ENCODE results near the gene PDP2. TPM values are rescaled to one million over a fixed set of nuclear protein-coding genes. Genes with fewer than 3 reads are reported as not detected.

The PDP2 gene
- total RNA-seq, 1 donor: 4.0 TPM

DNA sequence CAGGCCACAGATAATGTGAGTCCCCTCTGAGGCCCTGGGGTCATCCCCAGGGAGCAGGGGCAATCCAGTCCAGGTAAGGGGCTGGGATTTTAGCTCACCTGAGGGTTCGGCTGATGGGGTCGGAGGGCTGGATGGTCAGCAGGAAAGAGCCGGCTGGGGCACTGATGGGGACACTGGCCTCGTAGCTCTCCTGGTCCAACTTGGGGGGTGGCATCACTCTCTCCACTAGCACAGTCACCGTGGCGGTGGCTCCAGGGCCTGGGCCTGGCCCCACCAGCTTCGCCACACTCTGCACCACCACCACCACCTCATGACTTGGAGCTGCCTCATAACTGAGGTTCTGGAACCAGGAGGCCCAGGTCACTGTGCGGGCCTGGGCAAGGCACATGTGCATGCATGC lies 31.5 kb downstream of the PDP2 start:
- H3K27me3 ChIP-seq (ENCODE audit: insufficient read depth, low read length): no peaks in the 10 kb centered on the region
- no peaks in the 10 kb centered on the region for H3K9me3 ChIP-seq (ENCODE audit: low read depth, low read length)
- no peaks in the 10 kb centered on the region for H3K4me1 ChIP-seq (ENCODE audit: insufficient read depth, low read length)
- H3K4me3 ChIP-seq (ENCODE audit: low read length): no peak overlapping the region

DNA sequence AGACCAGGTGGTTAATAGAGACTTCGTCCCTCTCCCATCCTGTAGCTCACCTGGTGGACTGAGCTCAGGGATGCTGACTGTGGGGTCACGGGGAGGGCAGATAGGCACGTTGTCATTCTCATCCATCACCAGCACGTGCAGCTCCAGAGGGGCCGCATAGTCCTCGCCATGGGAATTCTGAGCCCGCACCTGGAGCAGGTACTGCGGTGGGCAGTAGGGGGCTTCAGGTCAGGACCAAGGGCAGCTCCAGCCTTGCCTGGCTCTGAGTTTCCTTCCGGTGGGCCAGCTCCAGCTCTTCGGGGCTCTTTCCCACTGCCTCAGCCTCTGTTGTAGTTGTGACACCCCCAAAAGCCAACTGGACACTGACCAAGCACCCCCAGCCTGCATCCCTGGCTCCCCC lies 32.8 kb downstream of the PDP2 start:
- Histone ChIP-seq H3K4me1 (ENCODE audit: insufficient read depth, low read length) (no peaks in the 10 kb centered on the region), H3K9me3 (ENCODE audit: low read depth, low read length) (no peaks in the 10 kb centered on the region), H3K4me3 (ENCODE audit: low read length) (no peak overlapping the region), H3K27me3 (ENCODE audit: insufficient read depth, low read length) (no peaks in the 10 kb centered on the region)

DNA sequence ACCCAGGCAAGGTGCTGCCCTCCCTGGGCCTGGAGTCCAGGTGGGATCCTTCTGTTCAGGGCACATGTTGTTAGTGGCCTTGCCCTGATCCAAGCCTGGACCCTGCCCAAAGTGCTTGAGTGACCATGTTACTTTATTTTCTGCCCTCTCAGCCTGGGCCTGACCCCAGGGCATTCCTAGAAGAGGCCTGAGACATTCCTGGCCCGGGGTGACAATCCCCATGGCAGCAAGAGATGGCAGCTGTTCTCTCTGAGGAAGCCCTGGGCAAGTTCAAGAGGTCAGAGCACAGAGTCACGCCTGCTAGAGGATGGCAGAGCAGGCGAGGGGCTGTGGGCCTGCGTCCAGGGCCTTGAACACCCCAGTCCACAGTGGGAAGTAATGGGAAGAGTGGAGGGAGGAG lies 33.4 kb downstream of the PDP2 start:
- Histone ChIP-seq H3K9me3 (ENCODE audit: low read depth, low read length) (no peaks in the 10 kb centered on the region), H3K4me1 (ENCODE audit: insufficient read depth, low read length) (no peaks in the 10 kb centered on the region), H3K4me3 (ENCODE audit: low read length) (no peak overlapping the region), H3K27me3 (ENCODE audit: insufficient read depth, low read length) (no peaks in the 10 kb centered on the region)

DNA sequence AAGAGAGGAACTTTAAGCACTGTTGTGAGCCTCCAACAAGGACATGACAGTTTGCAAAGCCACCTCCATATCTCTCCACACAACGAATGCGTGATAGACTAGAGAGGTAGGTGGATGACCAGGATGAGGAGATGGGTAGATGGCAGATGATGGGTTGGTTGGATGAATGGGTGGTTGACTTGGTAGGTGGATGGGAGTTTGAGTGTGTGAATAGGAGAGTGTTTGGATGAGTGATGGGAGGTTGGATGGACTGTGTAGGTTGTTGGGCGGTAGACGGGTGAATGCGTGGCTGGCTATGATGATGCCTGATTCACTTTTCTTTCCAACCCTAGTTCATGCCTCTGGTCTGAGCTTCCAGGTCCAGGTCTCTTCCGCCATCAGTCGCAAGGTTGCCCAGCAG lies 34.2 kb downstream of the PDP2 start:
- Histone ChIP-seq H3K27me3 (ENCODE audit: insufficient read depth, low read length) (no peaks in the 10 kb centered on the region), H3K4me3 (ENCODE audit: low read length) (no peak overlapping the region), H3K9me3 (ENCODE audit: low read depth, low read length) (no peaks in the 10 kb centered on the region), H3K4me1 (ENCODE audit: insufficient read depth, low read length) (no peaks in the 10 kb centered on the region)

DNA sequence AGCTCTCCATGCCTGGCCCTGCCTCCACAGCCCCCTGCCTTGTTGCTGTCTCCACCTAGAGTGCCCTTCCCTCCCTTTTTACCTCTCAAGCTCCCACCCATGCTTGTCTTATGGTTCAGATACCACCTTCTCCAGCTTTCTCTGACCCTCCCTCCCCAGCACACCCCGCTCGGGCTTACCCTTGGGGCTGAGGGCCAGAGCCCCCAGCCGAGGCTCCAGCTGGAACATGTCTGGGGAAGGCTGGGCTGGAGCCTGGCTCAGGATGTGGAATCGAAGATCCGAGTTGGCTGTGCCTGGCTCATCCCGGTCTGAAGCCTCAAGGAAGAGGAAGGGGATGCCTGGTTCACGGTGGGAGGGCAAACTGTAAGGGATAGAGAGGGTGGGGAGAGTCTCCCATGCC lies 34.7 kb downstream of the PDP2 start:
- H3K9me3 ChIP-seq (ENCODE audit: low read depth, low read length): no peaks in the 10 kb centered on the region
- H3K4me1 ChIP-seq (ENCODE audit: insufficient read depth, low read length): no peaks in the 10 kb centered on the region
- no peaks in the 10 kb centered on the region for H3K27me3 ChIP-seq (ENCODE audit: insufficient read depth, low read length)
- no peak overlapping the region for H3K4me3 ChIP-seq (ENCODE audit: low read length)

DNA sequence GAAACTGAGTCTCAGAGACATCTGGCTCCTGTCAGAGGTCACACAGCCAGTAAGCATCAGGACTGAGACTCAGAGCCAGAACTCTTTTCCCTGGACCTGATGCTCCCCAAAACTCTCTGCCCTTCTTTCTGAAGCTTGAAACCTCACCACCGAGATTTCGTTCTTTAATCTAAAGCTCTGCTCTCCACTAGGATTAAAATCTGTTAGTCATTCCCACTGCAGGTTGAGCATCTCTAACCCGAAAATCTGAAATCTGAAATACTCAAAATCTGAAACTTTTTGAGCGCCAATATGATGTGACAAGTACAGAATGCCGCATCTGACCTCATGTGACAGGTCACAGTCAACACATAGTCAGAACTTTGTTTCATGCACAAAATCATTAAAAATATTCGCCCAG lies 36.2 kb downstream of the PDP2 start:
- H3K9me3 ChIP-seq (ENCODE audit: low read depth, low read length): no peaks in the 10 kb centered on the region
- H3K27me3 ChIP-seq (ENCODE audit: insufficient read depth, low read length): no peaks in the 10 kb centered on the region
- no peaks in the 10 kb centered on the region for H3K4me1 ChIP-seq (ENCODE audit: insufficient read depth, low read length)
- H3K4me3 ChIP-seq (ENCODE audit: low read length): no peak overlapping the region

DNA sequence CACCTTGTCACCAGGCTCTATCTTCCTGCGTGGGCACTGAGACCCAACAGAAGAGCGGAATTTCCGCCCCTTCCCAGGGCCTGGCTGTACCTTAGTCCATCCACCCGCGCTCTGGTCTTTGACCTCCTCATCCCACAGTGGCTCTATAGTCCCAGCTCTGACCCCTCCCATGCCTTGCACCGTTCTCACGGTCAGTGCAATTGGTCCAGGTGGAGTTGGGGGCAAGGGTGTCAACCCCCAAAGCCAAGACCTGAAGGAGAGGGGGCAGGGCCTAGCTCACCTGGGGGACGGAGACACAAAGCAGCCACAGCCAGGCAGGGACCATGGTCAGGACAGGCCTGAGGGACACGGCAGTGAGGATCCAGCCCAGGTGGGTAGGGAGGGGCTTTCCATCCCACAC lies 37.4 kb downstream of the PDP2 start:
- Histone ChIP-seq H3K9me3 (ENCODE audit: low read depth, low read length) (no peaks in the 10 kb centered on the region), H3K27me3 (ENCODE audit: insufficient read depth, low read length) (no peaks in the 10 kb centered on the region), H3K4me3 (ENCODE audit: low read length) (no peak overlapping the region), H3K4me1 (ENCODE audit: insufficient read depth, low read length) (no peaks in the 10 kb centered on the region)

DNA sequence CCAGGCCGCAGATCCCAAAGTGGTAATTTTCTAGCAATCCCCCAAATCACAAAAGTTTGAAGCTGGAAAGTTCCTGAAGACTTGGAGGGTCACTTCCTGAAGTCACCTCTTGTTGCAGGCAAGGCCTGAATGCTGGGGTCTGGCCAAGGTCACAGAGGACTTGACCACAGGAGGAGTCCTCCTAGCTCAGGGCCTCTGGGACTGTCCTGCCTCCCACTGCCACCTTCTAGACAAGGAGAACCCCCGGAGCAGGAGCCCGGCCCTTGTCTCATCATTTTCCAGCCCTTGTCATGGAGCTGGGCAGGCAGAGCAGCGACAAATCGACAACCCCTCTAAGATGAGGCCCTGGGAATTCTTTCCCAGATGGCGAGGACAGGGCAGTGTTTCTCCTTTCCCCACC lies 38.0 kb downstream of the PDP2 start:
- Histone ChIP-seq H3K9me3 (ENCODE audit: low read depth, low read length) (no peaks in the 10 kb centered on the region), H3K4me1 (ENCODE audit: insufficient read depth, low read length) (no peaks in the 10 kb centered on the region), H3K27me3 (ENCODE audit: insufficient read depth, low read length) (no peaks in the 10 kb centered on the region), H3K4me3 (ENCODE audit: low read length) (no peak overlapping the region)

DNA sequence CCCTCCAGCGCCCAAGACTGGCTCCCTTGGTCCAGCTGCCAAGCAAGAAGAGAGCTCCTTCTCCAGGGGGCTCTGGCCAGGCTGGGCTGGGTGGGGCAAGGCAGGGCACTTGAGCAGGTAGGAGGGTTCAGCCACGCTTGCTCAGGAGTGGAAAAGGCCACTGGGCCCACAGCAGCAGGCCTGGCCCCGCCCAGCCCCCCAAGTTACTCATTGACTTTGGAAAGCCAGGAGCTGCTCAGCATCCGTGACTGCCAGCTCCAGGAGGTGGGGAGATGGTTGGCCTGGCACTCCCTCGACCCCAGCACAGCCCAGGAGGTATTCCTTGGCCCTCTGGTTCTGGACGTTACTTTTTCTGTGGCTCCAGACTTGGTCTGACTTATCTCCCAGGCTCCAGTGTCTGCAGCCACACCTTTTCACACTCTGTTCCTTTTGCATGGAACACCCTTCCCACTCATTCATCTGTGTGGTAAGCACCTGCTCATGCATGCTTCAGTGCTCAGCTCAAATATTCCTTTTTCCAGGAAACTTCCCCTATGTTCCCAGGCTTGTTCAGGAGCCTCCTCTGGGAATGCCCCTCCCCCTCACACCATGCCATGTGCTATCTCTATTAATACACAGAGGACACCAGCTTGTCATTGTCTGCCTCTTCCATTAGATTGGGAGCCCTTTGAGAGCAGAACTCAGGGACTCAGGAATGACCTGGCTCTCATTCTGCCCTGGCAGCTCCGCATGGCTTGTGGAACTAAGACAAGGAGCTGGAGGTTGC lies 38.7 kb downstream of the PDP2 start, which contains the start of gene CDH16:
Gene CDH16 (minus strand): TSS at position 83 of the 766 bp plus-strand sequence. CDS start 820 bp downstream, outside the sequence.
- H3K4me1 ChIP-seq (ENCODE audit: insufficient read depth, low read length): no peaks in the 10 kb centered on the region
- peaks cover 6% of the 10 kb centered on the region for H3K27me3 ChIP-seq (ENCODE audit: insufficient read depth, low read length)
- H3K9me3 ChIP-seq (ENCODE audit: low read depth, low read length): no peaks in the 10 kb centered on the region
- H3K4me3 ChIP-seq (ENCODE audit: low read length): no peak within 1 kb of the TSS

DNA sequence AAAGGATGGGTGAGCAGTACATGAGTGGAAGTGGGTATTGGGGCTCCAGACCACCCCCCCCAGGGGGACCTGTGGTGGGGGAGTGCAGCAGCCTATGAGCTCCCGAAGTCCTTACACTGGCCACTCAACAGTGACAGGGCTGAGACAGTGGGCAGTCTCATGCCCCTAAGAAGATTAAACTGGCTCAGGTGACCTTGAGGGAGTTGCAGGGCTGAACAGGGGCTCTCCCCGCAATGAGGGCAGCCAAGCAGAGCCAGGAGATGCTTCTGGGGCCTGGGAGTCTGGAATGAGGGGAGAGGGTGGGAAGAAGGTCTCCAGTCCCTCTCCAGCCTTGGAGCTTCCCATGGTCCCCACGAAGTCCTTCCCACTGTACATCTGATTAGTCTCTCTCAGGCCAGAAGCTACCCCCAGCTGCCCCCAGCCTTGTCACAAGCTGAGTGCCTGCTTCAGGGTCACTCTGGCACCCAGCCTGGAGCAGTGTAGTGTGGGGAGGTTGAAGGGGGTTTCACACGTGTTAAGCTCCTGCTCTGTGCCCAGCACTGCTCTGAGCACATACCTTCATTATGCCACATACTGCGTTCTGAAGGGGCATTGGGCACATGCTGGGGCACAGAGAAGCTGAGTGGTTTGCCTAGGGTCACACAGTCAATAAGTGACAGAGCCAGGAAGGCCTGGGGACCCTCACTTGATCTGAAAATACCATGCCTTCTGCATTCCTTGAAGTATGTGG lies 39.4 kb downstream of the PDP2 start:
- Histone ChIP-seq H3K4me1 (ENCODE audit: insufficient read depth, low read length) (peaks cover 2% of the 10 kb centered on the region), H3K4me3 (ENCODE audit: low read length) (no peak overlapping the region), H3K9me3 (ENCODE audit: low read depth, low read length) (no peaks in the 10 kb centered on the region), H3K27me3 (ENCODE audit: insufficient read depth, low read length) (peaks cover 14% of the 10 kb centered on the region)

DNA sequence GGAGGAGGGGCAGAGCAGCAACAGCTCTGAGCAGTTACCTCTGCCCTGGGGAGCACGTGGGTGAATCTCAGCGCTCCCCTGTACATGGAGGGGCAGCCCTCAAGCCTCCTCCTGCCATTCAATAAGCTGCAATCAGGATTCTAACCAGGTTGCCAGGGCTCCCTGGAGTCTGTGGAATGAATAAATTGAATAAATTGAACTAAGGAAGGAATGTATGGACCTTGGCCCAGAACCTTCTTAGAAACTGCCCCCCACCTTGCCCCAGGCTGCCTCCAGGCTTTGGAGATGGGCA lies 39.9 kb downstream of the PDP2 start:
- peaks cover 7% of the 10 kb centered on the region for H3K4me1 ChIP-seq (ENCODE audit: insufficient read depth, low read length)
- H3K27me3 ChIP-seq (ENCODE audit: insufficient read depth, low read length): peaks cover 16% of the 10 kb centered on the region
- no peak overlapping the region for H3K4me3 ChIP-seq (ENCODE audit: low read length)
- no peaks in the 10 kb centered on the region for H3K9me3 ChIP-seq (ENCODE audit: low read depth, low read length)

DNA sequence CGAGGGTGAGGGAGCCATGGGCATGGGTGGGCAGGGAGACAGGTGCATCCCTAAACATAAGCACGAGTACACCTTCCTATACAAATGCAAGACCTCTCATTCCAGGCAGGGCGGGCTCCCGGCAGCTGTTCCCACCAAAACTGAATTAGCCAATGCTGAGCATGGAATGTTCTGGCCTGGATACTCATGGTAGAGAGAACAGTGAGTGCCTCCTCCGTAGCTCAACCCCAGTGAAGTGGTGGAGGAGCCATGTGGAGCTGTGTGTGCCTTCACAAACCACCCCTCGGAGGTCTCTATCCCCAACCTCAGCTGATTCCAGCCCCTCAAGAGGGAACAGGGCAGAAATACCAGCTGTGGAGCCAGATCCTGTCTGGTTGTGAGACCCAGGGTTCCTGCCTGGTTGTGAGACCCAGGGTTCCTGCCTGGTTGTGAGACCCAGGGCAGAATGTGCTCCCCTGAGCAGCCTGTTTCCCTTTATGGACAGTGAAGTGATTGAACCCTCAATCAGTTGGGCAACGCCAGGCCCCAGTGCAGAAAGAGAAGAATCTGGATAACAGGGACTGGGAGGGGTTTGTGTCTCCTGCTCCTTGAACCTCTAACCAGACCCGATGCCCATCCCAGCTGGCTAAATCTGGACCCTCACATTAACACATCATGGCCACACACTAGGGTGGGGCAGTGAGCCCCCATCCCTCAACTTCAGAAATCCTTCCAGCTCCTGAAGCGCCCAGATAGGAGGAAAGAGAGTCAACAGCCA lies 40.8 kb downstream of the PDP2 start:
- Histone ChIP-seq H3K27me3 (ENCODE audit: insufficient read depth, low read length) (peaks cover 25% of the 10 kb centered on the region), H3K4me3 (ENCODE audit: low read length) (no peak overlapping the region), H3K9me3 (ENCODE audit: low read depth, low read length) (no peaks in the 10 kb centered on the region), H3K4me1 (ENCODE audit: insufficient read depth, low read length) (peaks cover 13% of the 10 kb centered on the region)

DNA sequence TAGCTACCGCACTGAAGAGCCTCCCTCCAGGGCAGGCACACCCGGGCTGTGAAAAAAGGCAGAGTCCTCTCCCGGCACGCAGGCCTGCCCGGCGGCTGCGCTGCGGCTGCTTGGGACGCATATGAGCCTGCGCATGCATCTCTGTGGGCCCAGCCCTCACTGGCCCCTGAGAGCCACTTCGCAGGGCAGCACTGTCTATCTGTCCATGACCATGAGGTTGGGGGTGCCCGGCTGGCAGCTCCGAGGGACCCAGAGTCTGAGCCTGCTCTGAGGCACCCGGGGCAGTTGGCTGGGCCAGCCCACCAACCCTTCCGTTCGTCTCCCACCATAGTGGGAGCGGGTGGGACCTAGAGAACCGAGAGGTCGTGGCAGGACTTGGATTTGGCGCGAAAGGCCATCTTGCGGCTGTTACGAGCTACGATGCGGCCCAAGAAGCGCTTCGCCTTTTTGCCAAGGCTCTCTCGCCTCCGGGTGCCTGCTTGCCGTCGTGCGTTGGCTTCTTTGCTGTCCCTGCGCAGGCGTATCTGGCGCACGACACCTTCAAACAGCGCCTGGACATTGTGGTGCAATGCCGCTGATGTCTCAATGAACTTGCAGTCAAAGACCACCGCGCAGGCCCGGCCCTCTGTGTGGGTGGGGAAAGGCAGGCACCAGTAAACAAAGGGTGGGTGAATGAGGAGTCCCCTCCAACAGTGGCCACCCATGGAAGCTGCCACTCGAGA lies 41.6 kb downstream of the PDP2 start:
- H3K4me3 ChIP-seq (ENCODE audit: low read length): no peak overlapping the region
- H3K27me3 ChIP-seq (ENCODE audit: insufficient read depth, low read length): peaks cover 29% of the 10 kb centered on the region
- H3K4me1 ChIP-seq (ENCODE audit: insufficient read depth, low read length): peaks cover 13% of the 10 kb centered on the region
- no peaks in the 10 kb centered on the region for H3K9me3 ChIP-seq (ENCODE audit: low read depth, low read length)

DNA sequence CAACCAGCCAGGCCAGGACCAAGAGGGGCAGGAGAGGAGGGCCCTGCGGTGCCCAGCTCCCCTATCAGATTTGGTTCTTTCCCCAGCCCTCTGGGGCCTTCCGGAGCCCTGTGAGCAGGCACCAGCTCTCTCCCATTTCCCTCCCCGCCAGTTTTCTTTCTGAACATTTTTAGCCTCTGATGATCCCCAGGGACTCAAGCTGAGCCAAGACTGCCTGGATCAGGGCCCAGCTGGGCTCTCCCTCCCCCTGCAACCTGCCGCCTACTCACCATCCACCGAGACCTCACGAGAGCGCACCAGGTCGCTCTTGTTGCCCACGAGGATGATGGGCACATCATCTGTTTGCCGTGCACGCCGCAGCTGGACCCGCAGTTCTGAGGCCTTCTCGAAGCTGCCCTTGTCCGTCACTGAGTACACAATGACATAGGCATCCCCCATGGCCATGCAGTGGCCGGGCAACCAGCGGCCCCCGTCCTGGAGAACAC lies 43.0 kb downstream of the PDP2 start:
- peaks cover 13% of the 10 kb centered on the region for H3K4me1 ChIP-seq (ENCODE audit: insufficient read depth, low read length)
- peaks cover 29% of the 10 kb centered on the region for H3K27me3 ChIP-seq (ENCODE audit: insufficient read depth, low read length)
- H3K9me3 ChIP-seq (ENCODE audit: low read depth, low read length): no peaks in the 10 kb centered on the region
- no peak overlapping the region for H3K4me3 ChIP-seq (ENCODE audit: low read length)

DNA sequence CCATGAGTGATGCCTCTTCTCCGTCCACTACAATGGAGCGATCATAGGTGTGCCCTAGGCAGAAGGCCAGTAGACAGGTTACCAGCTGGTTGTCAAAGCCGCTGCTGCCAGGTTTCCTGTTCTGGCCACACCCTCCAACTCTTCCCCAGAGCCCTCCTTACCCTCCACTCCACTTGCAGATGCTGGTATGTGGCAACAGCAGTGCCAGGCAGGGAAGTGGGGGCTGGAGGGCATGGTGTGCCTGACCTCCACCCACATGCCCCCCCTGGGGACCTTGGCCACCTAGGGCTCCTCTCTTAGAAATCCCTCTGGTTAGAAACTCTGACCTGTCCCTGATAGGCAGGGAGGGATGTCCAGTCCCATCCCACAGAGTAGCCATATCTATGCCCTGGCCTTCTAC lies 43.6 kb downstream of the PDP2 start:
- H3K4me1 ChIP-seq (ENCODE audit: insufficient read depth, low read length): peaks cover 13% of the 10 kb centered on the region
- no peak overlapping the region for H3K4me3 ChIP-seq (ENCODE audit: low read length)
- H3K27me3 ChIP-seq (ENCODE audit: insufficient read depth, low read length): peaks cover 29% of the 10 kb centered on the region
- no peaks in the 10 kb centered on the region for H3K9me3 ChIP-seq (ENCODE audit: low read depth, low read length)

Data from mononuclear cell (primary cell).